Measurements from ENCODE around the gene EXD1.
"Not testable (repeated sequence)": the region's sequence is repeated elsewhere in the genome, so short reads cannot be mapped to it uniquely, and the experiment has no call there.

Gene EXD1

DNA sequence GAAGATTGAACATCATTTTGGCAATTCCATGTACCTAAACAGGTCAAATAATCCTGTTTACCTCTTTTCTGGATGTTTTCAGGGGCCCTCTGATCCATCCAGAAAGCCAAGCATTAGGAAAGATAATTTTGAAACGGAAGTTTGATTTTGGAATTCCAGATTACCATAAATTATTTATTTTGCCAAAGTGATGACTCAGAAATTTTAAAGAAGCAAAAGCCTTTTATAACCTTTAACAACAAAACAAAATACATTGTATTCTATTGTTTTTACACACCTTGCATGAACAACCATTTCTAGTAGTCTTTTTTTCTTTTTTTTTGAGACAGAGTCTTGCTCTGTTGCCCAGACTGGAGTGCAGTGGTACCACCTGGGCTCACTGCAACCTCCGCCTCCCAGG, 82.5 kb downstream of the EXD1 start:
- H3K9me3 Mint-ChIP-seq = peaks cover 2% of the 10 kb centered on the region
- H3K4me3 Mint-ChIP-seq = no peak overlapping the region
- no peaks in the 10 kb centered on the region for H3K27me3 Mint-ChIP-seq
- DNase-seq = no peak
- peaks cover 24% of the 10 kb centered on the region for H3K4me1 Mint-ChIP-seq
- CTCF ChIA-PET = no interaction called here
- H3K36me3 Mint-ChIP-seq = no peaks in the 10 kb centered on the region
- H3K27ac Mint-ChIP-seq = no peak overlapping the region

DNA sequence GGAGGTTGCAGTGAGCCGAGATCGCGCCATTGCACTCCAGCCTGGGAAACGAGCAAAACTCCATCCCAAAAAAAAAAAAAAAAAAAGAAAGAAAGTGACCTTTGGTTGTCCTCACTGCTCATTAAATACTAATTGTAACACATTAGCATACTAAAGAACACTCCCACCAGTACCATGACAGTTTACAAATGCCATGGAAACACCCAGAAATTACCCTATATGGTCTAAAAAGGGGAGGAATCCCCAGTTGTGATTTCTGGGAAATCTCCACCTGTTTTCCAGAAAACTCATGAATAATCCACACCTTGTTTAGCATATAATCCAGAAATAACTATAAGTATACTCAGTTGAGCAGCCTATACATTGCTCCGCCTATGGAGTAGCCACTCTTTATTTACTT, 90.9 kb downstream of the EXD1 start:
- CTCF ChIA-PET = no interaction called here
- Mint-ChIP-seq H3K36me3 (no peaks in the 10 kb centered on the region), H3K27ac (no peak overlapping the region), H3K4me1 (peaks cover 2% of the 10 kb centered on the region), H3K9me3 (no peaks in the 10 kb centered on the region), H3K4me3 (no peak overlapping the region), H3K27me3 (no peaks in the 10 kb centered on the region)
- DNase-seq = no peak

DNA sequence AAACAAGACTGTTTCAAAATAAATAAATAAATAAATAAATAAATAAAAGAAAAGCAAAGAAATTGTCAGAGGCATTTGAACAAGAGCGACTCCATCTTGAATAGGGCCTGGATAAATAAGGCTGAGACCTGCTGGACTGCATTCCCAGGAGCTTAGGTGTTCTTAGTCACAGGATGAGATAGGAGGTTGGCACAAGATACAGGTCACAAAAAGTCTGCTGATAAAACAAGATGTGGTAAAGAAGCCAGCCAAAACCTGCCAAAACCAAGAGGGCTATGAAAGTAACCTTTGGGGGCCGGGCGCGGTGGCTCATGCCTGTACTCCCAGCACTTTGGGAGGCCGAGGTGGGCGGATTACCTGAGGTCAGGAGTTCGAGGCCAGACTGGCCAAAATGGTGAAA, 91.4 kb downstream of the EXD1 start:
- H3K4me1 Mint-ChIP-seq, H3K27me3 Mint-ChIP-seq, CTCF ChIA-PET, H3K4me3 Mint-ChIP-seq, DNase-seq, H3K9me3 Mint-ChIP-seq, H3K36me3 Mint-ChIP-seq, H3K27ac Mint-ChIP-seq: not testable (repeated sequence)

DNA sequence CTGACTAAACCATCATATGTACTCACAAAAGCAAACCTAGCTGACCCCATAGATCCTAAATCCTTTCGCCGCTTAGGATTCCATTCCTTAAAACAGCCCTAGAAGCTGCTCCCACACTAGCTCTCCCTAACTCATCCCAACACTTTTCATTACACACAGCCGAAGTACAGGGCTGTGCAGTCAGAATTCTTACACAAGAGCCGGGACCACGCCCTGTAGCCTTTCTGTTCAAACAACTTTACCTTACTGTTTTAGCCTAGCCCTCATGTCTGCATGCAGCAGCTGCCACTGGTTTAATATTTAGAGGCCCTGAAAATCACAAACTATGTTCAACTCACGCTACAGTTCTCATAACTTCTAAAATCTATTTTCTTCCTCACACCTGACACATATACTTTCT, 95.0 kb downstream of the EXD1 start:
- H3K4me3 Mint-ChIP-seq, H3K27ac Mint-ChIP-seq, CTCF ChIA-PET, DNase-seq, H3K4me1 Mint-ChIP-seq, H3K36me3 Mint-ChIP-seq, H3K9me3 Mint-ChIP-seq: not testable (repeated sequence)
- peaks cover 15% of the 10 kb centered on the region for H3K27me3 Mint-ChIP-seq

DNA sequence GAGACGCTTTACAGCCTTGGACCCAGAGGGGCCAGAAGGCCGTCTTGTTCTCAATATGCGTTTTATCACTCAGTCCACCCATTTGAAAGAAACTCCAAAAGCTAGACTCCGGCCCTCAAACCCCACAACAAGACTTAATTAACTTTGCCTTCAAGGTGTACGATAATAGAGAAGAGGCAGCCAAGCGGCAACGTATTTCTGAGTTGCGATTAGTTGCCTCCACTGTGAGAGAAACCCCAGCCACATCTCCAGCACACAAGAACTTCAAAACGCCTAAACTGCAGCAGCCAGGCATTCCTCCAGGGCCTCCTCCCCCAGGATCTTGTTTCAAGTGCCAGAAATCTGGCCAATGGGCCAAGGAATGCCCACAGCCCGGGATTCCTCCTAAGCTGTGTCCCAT, 97.1 kb downstream of the EXD1 start:
- H3K27me3 Mint-ChIP-seq = peaks cover 15% of the 10 kb centered on the region
- no peaks in the 10 kb centered on the region for H3K4me1 Mint-ChIP-seq
- CTCF ChIA-PET = no interaction called here
- H3K27ac Mint-ChIP-seq = no peak overlapping the region
- H3K9me3 Mint-ChIP-seq = no peaks in the 10 kb centered on the region
- H3K4me3 Mint-ChIP-seq = no peak overlapping the region
- no peaks in the 10 kb centered on the region for H3K36me3 Mint-ChIP-seq
- DNase-seq = no peak
